ENCODE measurements around the gene SCAANT1.

Gene SCAANT1

GRCh38 chr3:63933459-63933858 lies 21.3 kb upstream of the SCAANT1 start:
- no peak for DNase-seq

- no peak for DNase-seq
Observed at GRCh38 chr3:63932509-63933212, 20.5 kb upstream of the SCAANT1 start.

DNA sequence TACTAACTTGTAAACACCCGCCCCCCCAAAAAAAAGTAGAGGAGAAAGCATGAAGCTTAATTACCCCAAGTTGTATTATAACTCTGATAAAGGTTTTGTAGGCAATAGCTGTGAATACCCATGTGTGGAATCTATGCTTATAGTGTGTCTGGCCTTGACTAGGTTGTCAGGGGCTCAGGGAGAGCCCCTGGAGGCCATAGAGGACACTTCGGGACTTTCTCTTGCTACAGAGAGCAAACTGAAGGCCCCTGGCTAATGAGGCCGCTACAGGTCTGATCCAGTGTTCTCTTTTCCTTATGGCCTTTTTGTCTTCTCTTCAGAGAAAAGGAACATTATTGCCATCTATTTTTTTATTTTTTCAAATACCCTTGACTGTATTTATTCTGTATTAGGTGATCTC lies 19.1 kb upstream of the SCAANT1 start:
- DNase-seq, result no peak

- no peak for DNase-seq
Observed at GRCh38 chr3:63927422-63928280, 15.5 kb upstream of the SCAANT1 start.

GRCh38 chr3:63926309-63926708 lies 14.1 kb upstream of the SCAANT1 start:
- DNase-seq, result no peak

GRCh38 chr3:63922491-63923199 lies 10.5 kb upstream of the SCAANT1 start:
- DNase-seq, result no peak

DNA sequence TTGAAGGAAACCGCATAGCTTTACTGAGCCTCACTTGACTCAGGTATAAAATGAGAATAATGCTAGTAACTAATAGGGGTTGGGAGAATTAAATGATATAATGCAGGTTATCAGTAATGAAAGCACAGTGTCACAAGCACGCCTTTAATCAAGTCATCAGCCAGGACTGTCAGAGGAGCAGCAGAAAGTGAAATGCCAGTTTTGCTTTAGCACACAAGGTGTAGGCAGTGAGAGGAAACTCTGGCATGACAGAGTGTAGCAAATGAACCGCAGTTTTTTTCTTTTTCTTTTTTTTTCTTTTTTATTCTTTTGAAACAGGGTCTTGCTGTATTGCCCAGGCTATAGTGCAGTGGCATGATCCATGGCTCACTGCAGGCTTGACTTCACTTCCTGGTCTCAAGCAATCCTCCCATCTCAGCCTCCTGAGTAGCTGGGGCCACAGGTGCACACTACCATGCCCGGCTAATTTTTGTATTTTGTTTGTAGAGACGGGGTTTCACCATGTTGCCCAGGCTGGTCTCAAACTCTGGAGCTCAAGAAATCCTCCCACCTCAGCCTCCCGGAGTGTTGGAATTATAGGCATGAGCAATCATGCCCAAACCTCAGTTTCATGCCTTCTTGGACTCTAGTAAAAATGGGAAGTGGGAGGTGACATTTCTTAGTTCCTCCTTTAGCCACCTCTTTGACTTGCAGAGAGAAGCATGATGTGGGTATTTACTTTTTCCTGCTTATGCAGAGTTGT lies 9.7 kb upstream of the SCAANT1 start:
- no peak for DNase-seq

DNA sequence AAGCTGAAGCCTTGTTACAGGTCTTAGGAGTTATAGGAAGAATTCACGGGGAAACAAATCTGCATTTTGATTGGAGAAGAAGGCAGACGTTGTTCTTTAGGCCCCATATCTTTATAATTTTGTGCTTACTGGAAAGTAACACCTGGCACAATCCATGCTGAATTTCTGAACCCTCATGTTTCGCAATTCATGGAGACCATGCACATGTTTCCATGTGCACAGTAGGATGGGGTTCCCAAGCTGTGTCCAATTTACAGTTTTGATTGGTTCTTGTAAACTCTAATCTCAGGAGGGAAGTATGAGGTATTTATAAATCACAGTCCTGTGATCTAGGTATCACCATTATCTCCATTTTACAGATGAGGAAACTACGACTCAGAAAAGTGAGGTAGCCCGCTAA lies 7.8 kb upstream of the SCAANT1 start:
- no peak for DNase-seq

DNA sequence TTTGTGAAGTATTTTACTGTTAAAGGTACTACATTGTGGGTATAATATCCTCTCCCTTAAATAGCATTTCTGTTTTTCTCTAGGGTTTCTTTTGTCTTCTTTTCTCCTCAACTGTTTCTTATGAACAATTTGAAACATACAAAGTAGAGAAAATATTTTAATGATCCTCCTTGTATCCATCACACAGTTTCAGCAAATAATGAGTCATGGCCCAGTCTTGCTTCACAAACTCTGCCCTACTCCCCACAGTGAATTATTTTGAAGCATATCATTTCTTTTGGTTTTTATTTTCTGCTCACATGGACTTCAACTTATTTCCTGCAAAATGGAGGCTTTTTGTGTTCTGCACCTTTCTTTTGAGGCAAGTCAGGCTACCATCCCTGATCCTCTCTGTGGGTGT lies 6.1 kb upstream of the SCAANT1 start:
- DNase-seq, result no peak

DNA sequence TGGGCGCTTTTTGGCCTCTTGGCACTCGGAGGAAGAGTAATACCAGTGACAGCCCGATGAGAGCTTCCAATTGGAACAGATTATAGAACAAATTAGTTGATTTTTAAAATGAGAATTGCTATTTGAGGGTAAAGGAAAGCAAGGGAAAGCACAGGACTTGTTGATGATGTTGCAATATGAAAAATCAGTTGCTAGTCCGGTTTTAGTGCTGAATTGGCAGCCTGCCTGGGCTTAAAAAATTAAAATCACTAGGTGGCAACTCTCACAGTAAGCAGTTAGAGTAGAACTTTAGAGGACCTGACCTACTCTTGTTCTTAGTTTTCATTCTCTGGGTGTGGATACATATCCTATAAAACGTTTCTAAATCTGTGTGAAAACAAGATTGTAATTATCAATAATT lies 2.1 kb upstream of the SCAANT1 start:
- no peak for DNase-seq

GRCh38 chr3:63912768-63913588 lies 795 bp upstream of the SCAANT1 start:
- peak; percentile 36 for DNase-seq

DNA sequence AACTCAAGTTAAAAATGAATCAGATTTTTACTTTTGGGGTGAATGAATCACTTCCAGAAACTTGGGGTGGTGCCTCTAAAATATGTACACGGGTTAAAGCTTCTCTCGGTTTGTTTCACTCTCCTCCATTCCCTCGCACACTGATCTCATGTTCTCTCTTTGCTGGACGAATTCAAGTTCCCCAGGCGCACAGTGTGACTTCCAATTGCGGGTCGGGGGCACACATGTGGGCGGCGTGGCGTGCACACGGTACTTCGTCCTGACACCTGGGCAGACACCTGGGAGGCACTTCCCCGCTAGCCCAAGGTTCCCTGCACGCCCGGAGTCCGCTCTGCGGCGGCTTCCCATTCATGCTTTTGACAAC lies 692 bp downstream of the SCAANT1 start:
- no peak for DNase-seq

- DNase-seq, result peak; percentile 3
Observed at GRCh38 chr3:63910891-63911290, 1.3 kb downstream of the SCAANT1 start.

GRCh38 chr3:63910001-63910400 lies 2.2 kb downstream of the SCAANT1 start:
- no peak for DNase-seq

DNA sequence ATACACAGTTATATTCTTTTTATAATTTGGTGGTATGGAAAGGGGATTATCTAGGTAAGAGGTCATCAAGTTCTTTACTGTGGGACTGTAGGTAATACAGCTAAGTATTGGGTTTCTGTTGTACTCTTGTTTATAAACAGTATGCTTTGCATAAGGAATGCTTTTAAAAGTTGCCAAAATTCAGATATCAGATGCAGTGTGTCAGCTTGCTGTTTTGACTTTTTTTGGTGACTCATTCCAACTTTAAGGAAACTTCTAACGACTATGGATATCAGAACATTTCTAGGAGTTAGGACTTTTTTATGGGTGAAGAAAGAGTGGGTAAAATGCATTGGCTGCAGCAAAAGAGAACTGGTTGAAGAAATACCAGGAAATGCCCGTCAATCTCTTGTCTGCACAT lies 2.8 kb downstream of the SCAANT1 start:
- DNase-seq, result no peak

- DNase-seq, result no peak
Observed at GRCh38 chr3:63908776-63909175, 3.4 kb downstream of the SCAANT1 start.

DNA sequence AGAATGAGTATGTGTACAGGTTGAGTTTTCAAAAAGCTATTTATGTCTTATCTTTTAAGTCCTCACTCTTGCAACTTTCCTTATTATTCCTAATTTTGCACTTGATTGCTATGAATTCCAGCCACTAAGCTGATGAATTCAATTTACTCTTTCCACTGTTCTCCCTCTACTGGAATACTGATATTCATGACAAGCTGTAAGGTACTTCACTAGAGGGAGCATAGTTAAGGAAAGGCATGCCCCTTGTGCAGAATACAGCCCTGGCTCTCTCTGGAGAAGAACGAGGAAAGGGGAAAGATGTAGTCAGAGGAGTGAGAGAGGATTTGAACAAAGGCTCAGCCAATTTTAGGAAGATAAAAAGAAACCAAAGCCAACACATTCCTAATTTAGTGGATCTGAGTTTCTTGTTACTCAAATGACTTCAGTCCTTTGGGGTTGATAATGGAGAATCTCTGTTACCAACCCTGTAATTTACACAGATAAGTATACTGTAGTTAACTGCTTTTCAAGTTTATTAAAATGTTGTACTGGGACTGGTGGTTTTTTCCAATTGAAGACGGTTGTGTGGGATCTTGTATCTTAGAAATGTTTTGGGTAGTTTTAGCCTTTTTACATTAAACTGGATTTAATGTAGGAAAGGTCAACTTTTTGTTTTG lies 4.0 kb downstream of the SCAANT1 start:
- DNase-seq, result no peak

GRCh38 chr3:63905731-63906620 lies 6.2 kb downstream of the SCAANT1 start:
- DNase-seq, result no peak

DNA sequence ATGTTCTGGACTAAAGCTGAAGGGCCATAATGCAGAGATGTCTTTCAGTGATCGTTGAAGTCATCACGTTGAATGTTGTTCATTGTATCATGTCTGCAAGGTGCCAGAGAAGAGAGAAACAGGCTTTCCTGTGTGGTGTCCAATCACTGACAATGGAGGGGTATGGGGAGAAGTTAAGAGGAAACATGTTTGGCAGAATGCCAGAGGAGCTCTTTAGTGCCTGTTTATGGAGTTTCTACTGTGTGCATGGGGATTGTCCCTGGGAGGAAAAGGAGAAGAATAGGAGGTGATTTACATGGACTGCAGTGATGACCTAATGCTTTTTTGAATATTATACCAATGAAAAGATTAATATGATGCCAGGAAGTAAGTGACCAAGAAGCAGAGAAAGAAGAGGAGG lies 11.7 kb downstream of the SCAANT1 start:
- no peak for DNase-seq

DNA sequence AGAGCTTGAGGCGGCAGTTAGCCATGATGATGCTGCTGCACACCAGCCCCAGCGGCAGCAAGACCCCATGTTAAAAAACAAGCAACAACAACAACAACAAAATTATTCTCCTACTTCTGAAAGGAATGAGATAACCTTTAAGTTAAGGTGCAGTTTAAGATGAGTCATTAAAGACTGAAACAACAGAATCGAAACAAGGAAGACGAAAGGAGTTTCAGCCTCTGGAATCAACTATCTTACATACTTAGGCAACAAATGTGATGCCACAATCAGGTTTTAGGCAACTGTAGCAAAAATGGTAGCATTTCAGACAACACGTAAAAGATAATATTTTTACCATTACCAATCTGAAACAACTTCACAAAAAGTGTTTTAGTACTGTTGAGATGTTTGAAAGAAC lies 12.2 kb downstream of the SCAANT1 start:
- DNase-seq, result no peak

All from effector CD4-positive, alpha-beta T cell (primary cell).